Islet of Langerhans (tissue), 1 donor: ENCODE measurements around the gene GNLY.
"Not testable (repeated sequence)": the region's sequence is repeated elsewhere in the genome, so short reads cannot be mapped to it uniquely, and the experiment has no call there.

Experiments
- FAIRE-seq: peaks from one replicate; lab custom pipeline; 2011; peaks lifted over from hg19 to GRCh38; lab: Jason Lieb, UNC

GNLY gene

DNA sequence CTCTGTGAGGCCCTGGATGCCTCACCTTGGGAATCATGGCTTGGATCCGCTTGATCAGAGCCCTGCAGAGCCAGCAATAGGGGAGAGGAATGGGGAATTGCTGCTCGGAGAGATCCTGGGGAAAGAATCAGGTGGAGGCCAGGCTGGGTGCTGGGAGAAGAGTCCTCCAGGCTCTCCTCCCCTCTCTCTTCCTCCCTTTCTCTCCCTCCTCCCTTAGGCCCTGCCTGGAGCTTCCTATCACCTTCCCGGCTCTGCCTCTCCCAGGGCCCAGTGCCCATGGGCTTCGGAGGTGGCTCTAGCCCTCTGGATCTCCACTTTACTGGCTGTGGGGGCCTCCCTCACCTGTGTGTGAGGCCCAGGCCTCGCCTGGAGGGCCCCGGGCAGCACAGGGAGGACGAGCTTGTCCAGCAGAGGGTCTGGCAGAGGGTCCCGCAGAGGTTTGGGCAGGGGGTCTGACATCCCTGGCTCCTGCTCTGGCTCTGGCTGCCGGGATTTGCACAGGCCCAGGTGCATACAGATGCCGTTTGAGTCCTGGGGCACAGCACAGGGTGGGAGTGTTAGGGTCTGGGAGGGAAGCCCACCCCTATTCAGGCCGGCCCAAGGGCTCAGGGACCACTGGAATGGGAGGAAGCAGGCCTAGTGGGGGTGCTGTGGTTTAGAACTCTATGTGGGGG lies 28.8 kb upstream of the GNLY start:
- FAIRE-seq, result no peak

DNA sequence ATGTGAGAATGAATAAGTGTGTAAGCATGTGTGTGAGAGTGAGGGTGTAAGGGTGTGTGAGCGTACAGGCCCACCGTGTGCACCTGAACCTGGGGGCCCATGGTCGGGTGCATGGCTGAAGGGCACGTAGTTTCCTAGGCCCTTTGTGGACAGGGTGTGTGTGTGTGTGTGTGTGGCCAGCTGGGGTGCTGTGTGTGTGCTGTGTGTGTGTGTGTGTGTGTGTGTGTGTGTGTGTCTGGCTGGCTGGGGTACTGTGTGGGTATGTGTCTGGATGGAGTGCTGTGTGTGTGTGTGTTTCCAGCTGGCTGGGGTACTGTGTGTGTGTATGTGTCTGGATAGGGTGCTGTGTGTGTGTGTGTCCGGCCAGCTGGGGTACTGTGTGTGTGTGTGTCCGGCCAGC lies 28.1 kb upstream of the GNLY start:
- FAIRE-seq, result no peak

DNA sequence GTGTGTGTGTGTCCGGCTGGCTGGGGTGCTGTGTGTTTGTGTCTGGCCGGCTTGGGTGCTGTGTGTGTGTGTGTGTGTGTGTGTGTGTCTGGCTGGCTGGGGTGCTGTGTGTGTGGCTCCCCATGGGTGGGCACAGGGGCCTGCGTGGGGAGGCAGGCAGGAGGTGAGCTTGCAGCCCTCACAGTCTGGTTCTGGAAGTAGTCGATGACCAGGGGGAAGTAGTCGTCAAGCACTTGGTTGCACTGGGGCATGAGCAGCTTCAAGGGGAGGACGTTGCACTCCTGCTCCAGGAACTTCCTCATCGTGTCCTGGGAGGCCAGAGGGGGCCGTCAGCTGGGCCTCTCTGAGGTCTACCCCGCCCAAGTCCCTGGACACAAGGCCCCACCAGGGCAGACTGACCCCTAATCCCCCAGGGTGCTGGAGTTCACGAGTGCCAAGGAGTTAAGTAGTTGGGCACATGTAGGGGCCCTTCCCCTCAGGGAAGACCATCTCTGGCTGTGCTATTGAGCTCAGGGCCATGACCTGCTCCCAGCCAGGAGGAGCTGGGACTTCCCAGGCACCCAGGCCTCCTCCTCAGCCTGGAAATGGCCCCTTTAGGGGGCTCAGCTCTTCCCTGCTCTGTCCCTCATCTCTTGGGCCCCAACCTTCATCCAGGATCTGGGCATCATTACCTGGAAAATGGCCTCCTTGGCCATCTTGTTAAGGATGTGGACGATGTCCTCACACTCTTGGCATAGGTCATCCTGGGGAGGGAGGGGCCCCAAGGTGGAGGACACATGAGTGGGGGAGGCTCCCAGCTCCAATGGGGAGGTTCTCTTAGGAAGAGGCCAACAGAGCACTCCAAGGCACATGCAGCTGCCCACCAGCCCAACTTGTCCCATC lies 27.5 kb upstream of the GNLY start:
- no peak for FAIRE-seq

DNA sequence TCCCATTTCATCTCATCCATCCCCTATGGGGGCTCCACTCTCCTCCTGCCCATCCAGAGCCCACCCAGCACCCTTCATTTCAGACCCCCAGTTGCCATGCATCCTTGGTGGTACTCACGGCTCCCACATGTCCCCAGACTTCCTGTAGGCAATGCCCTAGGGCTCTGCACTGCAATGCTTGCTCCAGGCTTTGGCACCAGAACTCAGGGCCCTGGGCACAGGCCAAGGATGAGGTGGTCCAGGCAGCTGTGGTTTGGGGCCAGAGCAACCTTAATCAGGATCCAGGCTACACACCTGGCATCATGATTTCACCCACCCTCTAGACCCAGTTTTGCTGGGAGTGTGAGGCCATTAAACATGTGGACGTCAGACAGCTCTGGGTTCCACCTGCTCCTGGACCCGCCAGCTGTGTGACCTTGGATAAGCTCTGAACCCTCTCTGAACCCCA lies 26.6 kb upstream of the GNLY start:
- FAIRE-seq, result no peak

DNA sequence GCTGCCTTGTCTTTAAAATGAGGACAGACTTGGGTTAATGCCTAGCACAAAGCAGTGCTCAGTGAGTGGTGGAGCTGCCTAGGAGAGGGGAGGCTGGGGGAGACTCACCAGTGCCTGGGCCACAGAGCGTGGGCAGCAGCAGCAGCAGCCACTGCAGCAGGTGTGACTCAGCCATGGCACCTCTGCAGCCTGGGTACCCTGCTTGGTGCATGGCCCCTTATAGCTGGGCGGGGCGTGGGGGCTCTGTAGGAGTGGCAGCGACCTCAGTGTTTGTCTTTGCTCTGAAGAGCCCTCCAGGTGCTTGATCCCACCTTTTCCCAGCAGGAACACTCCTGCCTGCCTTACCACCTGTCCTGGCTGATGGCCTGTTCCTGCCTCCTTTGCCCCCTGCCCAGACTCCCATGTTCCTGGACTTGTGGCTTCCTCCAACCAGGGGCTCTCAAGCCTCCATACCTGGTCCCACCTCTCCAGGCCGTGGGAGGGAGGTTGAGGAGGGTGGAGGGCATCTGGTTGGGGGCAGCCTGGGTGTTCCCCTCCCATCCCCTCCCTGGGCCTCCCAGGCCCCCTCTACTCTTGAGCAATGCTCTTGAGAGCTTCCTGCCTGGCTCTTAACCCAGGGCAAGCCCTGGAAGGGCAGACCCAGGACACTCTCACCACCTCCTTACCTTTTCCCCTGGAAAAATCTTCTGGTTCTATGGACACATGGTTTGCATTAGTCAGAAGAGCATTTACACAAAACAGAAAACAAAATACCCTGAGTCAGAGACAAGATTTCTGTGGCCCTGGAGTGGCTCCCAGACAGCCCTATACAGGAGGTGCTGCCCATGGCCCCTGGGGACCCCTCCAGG lies 25.9 kb upstream of the GNLY start, which contains the start of gene SFTPB:
TSS of gene SFTPB (minus strand) at position 191 of the 848 bp plus-strand sequence. CDS start at position 175, 16 bp downstream.
- FAIRE-seq, result no peak

DNA sequence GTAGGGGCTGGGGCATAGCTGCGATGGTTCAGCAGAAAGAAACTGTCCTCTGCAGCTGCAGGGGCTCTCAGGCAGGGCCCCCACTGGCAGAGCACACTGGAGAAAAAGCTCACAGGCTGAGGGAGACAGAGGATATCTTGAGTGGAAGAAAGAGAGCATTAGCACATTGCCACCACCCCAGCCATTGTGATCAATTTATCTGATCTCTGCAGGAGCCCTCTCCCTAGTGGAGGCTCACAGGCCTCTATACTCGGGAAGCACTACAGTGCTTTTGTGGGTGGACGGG lies 25.4 kb upstream of the GNLY start:
- FAIRE-seq, result no peak

DNA sequence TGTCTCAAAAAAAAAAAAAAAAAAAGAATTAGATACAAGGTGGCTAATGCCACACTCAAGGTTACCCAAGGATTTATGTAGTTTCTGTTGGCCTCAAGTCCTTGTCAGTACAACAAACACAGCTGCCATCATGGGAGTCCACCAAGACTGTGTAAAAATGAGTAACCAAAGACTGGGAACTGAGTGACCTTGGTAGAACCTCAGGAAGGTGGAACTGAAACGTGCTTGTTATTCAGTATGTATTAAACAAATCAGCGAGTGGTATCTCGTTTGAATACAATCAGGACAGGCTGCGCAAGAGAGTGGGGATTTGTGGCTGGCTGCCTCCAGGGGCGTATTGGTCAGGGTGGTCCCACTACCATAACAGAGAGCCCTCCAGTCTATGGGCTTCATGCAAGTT lies 24.6 kb upstream of the GNLY start:
- no peak for FAIRE-seq

DNA sequence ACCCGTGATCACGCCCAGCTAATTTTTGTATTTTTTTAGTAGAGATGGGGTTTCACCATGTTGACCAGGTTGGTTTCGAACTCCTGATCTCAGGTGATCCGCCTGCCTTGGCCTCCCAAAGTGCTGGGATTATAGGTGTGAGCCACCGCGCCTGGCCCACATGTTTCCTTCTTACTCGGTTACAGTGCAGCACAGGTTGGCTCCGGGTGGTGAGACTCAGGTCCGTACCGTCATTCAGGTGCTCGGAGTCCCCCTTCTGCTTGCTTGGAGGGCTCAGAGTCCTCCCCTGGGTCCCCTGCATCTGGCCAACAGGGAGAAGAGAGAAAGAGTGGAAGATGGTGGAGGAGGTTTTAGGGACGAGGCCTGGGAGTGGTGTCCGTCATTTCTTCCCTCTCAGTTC lies 23.7 kb upstream of the GNLY start:
- not testable (repeated sequence) for FAIRE-seq

DNA sequence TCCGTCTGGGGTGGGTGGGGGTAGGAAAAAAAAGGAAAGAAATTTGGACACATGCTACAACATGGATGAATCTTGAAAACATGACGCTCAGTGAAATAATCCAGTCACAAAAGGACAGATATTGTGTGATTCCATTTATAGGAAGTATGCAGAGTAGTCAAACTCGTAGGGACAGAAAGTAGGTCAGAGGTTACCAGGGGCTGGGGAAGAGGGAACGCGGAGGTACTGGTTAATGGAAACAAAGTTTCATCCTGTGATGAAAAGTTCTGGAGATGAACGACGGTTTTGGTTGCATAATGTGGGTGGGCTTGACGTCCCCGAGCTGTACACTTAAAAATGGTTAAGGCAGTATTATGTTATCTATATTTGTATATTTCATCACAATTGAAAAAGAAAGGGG lies 21.7 kb upstream of the GNLY start:
- no peak for FAIRE-seq

DNA sequence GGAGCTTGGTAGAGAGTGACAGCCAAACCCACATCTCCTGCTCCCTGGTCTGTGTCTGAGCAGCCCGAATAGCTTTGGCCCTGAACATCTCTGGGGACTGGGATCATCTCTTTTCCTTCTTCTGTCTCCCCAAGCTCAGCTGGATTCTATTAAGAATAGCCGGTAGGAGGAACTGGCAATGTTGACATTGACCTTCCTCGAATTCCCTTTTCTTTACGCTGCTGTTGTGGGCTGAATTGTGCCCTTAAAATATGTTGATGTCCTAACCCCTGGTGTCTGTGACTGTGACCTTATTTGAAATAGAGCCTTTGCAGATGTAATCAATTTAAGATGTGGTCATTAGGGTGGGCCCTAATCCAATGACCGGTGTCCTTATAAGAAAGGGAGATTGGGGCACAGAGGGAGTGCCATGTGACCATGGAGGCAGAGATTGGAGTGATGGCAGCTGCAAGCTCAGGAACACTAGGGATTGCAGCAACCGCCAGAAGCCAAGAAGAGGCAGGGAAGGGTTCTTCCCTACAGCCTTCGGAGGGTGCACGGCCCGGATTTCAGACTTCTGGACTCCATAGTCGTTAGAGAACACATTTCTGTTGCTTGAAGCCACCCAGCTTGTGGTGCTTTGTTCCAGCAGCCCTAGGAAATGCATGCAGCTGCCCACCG lies 20.3 kb upstream of the GNLY start:
- no peak for FAIRE-seq

DNA sequence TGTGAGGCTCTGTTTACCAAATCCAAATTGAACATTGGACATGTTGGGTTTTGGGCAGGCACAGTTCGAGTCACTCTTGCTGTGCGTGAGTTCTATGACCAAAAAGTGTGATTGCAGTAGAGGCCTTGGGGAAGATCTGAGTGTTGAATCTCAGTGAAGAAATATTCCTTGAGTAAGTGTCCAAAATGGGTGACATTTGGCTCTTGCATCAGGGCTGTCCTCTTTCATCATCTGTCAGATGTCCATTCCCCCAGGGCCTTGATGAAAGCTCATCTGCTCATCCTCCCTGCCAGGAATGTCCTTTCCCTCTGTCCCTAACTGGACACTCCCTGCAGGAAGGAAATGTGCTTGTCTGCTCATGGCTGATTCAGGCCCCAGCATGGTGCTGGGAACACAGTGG lies 19.7 kb upstream of the GNLY start:
- FAIRE-seq, result no peak

DNA sequence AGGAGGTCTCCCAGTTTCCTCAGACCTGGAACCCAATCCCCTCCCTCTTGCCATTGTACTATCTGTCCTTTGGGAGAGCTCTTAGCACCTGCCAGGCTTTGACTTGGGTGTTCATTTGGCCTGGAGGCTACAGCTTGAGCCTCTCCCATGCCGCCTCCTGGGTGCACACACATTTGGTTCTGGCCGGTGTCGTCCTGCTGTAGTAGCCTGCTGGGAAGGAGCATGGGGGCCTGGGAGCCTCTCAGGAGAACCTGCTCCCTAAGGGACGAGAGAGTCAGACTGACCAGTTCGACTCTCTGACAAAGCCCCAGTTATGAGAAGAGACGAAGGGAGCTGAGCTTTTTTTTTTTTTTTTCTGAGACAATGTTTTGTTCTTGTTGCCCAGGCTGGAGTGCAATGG lies 18.7 kb upstream of the GNLY start:
- FAIRE-seq, result no peak

DNA sequence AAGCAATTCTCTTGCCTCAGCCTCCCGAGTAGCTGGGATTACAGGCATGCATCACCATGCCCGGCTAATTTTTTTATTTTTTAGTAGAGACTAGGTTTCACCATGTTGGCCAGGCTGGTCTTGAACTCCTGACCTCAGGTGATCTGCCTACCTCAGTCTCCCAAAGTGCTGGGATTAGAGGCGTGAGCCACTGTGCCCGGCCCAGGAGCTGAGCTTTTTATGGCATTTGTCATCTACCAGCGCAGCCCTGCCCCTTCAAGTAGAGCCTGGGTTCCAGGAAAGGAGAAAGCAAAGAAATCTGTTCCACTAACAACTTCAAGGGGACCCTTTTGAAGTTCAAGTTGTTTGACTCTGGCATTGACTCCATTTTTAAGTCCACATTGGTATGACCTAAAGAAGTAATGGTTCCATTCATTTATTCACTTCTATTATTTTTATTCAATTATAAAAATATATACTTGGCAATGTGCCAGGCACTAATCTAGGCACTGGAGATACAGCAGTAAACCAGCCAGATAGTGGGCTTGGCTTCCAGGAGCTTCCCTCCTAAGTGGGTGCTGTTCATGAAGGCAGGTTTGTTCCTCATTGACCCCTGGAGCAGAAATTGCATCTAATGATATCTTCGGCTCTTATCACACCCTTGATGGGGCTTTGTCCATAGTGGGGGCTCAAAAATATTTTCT lies 18.2 kb upstream of the GNLY start:
- FAIRE-seq, result no peak

DNA sequence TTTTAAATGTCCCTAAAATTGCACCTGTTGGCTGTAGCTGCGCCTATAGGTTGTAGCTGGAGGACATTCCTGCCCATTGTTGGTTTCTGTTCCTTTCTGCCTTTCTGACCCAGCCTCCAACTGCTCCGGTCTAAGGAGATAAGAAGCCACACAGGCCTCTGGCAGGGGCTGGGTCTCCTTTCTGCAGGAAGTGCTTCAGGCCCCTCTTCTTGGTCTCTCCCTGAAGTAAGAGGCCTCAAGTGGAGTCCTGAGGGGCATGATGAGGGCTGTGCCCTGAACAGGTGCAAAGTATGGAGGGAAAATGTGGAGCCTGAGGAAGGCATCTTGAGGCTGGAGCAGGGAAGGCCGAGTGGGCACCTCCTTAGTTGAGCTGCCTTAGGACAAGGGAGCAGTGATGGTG lies 15.8 kb upstream of the GNLY start:
- FAIRE-seq, result no peak

DNA sequence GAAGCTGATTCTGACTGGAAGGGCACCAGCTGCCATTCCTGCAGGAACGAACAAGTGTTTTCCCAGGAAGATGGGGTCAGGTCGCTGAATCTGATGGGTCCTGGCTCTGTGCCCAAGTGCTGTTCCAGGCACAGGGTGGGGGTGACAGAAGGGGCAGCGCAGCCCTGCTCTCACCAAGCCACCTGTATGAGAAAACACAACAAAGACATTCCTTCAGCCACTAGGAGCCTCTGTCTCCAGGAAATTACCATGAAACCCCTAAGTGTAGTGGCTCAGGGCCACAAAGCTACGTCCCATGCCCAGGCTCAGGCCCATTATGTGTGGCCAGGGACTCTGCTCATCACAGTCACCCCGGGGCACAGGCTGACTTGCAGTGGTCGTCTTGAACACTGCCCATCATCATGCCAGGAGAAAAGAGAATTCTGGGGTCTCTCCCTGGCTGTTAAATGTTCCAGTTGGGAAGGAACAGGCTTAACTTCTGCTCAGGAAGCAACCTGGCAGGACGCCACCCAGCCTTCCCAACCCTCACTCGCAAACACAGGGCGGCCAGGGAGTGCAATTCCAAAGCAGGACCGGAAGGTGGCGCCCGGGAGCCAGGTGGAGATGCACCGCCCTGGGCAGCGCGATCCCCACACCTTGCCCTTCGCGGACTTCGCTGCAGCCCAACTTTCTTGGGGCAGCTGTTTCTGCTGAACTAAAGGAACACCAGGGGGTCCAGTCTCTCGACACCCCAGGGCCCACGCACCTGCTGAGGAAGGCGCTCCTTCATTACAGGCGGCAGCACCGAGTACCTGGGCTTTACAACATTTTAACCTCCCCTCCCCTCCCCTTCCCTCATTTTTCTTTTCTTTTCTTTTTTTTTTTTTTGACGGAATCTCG lies 15.1 kb upstream of the GNLY start:
- no peak for FAIRE-seq

DNA sequence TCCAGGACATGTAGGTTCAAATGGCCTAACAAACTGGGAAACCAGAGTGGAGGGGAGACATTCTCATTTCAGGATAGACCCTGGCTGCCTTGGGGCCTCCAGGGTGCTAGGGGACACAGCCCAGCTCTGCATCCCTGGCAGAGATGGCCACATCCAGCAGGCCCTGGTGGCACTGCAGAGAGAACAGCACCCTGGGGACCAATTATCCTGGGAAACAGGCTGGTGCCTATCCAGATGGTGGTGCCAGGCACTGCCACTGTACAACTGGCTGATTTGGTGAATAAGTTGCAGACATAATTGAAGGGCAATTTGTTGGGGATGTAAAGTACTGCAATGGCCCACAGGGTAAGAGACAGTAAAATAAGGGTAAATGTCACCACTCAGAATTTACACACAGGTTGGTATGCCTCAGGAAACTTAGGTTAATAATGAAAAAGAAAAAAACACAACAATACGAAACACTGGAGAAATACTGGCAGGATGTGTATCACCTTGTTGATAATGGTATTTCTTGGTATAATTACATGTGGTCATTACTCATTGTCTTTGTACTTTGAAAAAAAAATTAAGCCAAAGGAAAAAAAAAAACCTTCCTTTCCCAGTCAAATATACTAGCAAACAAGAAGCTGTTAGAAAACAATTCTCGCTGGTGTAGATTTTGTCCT lies 13.3 kb upstream of the GNLY start:
- no peak for FAIRE-seq

DNA sequence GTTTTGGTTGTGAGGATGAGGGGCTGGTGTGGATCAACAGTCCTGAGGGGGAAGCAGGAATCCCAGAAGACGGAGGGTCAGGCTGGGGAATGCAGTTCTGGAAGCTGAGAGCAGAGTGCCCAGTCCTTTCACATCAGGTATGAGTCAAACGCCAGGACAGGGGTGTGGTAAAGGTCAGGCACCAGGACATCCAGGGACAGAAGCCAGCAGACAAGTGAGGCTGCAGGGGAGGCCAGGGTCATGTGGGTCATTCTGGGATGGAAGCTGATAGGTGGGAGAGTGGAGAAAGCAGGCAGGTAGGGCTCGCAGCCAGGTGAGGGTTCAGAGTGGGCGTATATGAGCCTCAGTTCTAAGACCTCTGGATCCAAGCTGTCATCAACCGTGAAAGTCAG lies 12.8 kb upstream of the GNLY start:
- no peak for FAIRE-seq

DNA sequence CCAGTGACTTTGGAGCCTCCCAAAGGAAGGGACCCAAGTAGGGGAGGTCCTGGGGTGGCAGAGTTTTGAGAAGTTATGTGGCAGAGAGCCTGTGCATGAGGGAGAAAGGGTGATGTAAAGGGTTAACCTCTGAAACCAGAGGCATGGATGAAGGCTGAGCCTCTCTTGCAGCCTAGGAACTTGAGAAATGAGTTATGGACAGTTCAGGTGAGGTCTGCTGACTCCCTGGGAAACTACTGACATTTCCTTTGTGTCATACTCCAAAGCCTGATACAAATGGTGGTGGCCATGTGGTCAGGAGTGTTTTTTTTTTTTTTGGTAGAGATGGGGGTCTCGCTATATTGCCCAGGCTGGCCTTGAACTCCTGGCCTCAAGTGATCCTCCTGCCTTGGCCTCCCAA lies 12.4 kb upstream of the GNLY start:
- FAIRE-seq, result no peak

DNA sequence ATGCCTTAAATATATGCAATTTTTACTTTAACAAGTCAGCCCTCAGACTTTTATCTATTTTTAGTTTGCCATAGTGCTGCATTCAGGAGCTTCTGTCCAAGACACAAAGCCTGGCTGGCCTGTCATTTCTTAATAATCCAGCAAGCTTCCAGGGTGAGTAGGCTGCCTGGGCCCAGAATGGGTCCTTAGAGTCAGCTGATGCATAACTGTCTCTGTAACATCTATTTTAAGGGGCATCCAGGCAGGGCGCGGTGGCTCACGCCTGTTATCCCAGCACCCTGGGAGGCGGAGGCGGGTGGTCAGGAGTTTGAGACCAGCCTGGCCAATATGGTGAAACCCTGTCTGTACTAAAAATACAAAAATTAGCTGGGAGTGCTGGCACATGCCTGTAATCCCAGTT lies 11.8 kb upstream of the GNLY start:
- FAIRE-seq, result no peak

DNA sequence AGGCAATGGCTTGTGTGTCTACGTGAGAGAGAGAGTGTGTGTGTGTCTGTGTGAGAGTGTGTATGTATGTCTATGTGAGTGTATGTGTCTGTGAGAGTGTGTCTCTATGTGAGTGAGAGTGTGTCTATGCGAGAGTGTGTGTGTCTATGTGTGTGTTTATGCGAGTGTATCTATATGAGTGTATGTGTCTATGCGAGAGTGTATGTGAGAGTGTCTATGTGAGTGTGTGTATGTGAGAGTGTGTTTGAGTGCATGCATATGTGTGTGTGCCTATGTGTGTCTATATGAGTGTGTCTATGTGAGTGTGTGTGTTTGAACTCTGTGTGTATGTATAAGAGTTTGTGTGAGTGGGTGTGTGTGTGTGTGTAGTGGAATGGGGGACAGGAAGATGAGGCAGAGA lies 9.8 kb upstream of the GNLY start:
- no peak for FAIRE-seq
